HCT116 (cell line): ENCODE results near the gene FURIN. TPM values are rescaled to one million over a fixed set of nuclear protein-coding genes. Genes with fewer than 3 reads are reported as not detected.

Experiments used
- ATAC-seq: fragments of 200-7000 bp; cut with Tn5 transposase; 2 replicates; pipeline ENCODE4 v1.9.1; 2020; ENCODE audit warnings: mild to moderate bottlenecking, moderate library complexity
- BruUV-seq: library from RNA; stranded (reverse); fragments of 400-500 nt; replicated peaks from 2 replicates; lab custom pipeline; 2021; lab: Mats Ljungman, UMichigan
- CTCF ChIA-PET: fragments of 300-600 bp; sonication (Branson Sonifier 250); formaldehyde crosslinking; loops from one replicate; lab custom pipeline; 2021; ENCODE audit warnings: antibody characterized with exemption; lab: Charles Lee
- POLR2A ChIA-PET: fragments of 300-600, 350-600 bp; sonication (Branson Sonifier 250); formaldehyde crosslinking; loops from one replicate; lab custom pipeline; 2021; ENCODE audit warnings: antibody characterized with exemption; lab: Charles Lee
- RAD21 ChIA-PET, 2 experiments: fragments of 300-600 bp; sonication (Branson Sonifier 250); formaldehyde crosslinking; loops; one replicate each; lab custom pipeline; 2023; ENCODE audit warnings: low total read pairs in 2 of 2; ENCODE audit not compliant: uncharacterized antibody in 2 of 2, unreplicated experiment in 2 of 2, low non-redundant PET in 1 of 2; lab: Charles Lee
- DNase-seq: peaks from one replicate; pipeline ENCODE4 v3.0.0-alpha.2; 2010; ENCODE audit warnings: low read depth, low spot score
- H2AFZ ChIP-seq: fragments of 200-600 bp; shearing (Covaris generic), sonication (generic); 2 replicates; pipeline ENCODE4 v1.6.1; 2017; ENCODE audit warnings: low read depth, mixed run types, mixed read lengths, antibody characterized with exemption, low read length; ENCODE audit not compliant: poor library complexity, severe bottlenecking
- H3K27ac ChIP-seq: 2 replicates; pipeline ENCODE4 v1.5.1; 2012; ENCODE audit warnings: low read depth, low read length
- H3K27me3 ChIP-seq: fragments of 200-600 bp; sonication (generic); 2 replicates; pipeline ENCODE4 v1.6.1; 2016; ENCODE audit warnings: mixed run types, low read length, mixed read lengths; ENCODE audit not compliant: insufficient read depth
- H3K36me3 ChIP-seq, 2 experiments: fragments of 200-500 bp in 1 of 2; fragments of 200-600 bp in 1 of 2; sonication (Bioruptor generic) in 1 of 2; sonication (generic) in 1 of 2; 2 replicates each; pipeline versions ENCODE4 v1.5.1 to v1.6.1; 2014 to 2016; ENCODE audit warnings: low read length in 2 of 2, inconsistent platforms in 1 of 2, mixed read lengths in 1 of 2, mixed run types in 1 of 2; ENCODE audit not compliant: insufficient read depth in 2 of 2, control insufficient read depth in 1 of 2
- H3K4me1 ChIP-seq, 2 experiments: fragments of 200-600 bp in 1 of 2; sonication (generic) in 1 of 2; 2 replicates each; pipeline versions ENCODE4 v1.5.1 to v1.6.1; 2012 to 2017; ENCODE audit warnings: low read length in 2 of 2, inconsistent platforms in 1 of 2, mild to moderate bottlenecking in 1 of 2, mixed read lengths in 1 of 2, mixed run types in 1 of 2, moderate library complexity in 1 of 2; ENCODE audit not compliant: insufficient read depth in 2 of 2, control insufficient read depth in 1 of 2
- H3K4me2 ChIP-seq: fragments of 200-600 bp; sonication (generic); 2 replicates; pipeline ENCODE4 v1.6.1; 2017; ENCODE audit warnings: mixed run types, low read length, mixed read lengths
- H3K4me3 ChIP-seq, 2 experiments: fragments of 200-600 bp in 1 of 2; sonication (generic) in 1 of 2; replicated peaks in 1 of 2; 2 replicates each; pipeline ENCODE4 v1.5.1; 2011 to 2016; ENCODE audit warnings: low read length in 2 of 2, control low read depth in 1 of 2, low read depth in 1 of 2, mild to moderate bottlenecking in 1 of 2, mixed read lengths in 1 of 2, mixed run types in 1 of 2
- H3K79me2 ChIP-seq: fragments of 200-600 bp; sonication (generic); 2 replicates; pipeline ENCODE4 v1.6.1; 2017; ENCODE audit warnings: mild to moderate bottlenecking, mixed run types, low read length, moderate library complexity, mixed read lengths; ENCODE audit not compliant: insufficient read depth
- H3K9ac ChIP-seq: fragments of 200-600 bp; sonication (generic); 2 replicates; pipeline ENCODE4 v1.6.1; 2016; ENCODE audit warnings: low read length, mixed read lengths
- H3K9me2 ChIP-seq: fragments of 200-600 bp; sonication (generic), shearing (Covaris generic); 2 replicates; pipeline ENCODE4 v1.6.1; 2017; ENCODE audit warnings: mixed run types, mild to moderate bottlenecking, moderate library complexity; ENCODE audit not compliant: insufficient read depth
- H3K9me3 ChIP-seq, 2 experiments: fragments of 200-500 bp in 1 of 2; fragments of 200-600 bp in 1 of 2; sonication (Bioruptor generic) in 1 of 2; sonication (generic) in 1 of 2; 2 replicates each; pipeline ENCODE4 v1.6.1; 2014 to 2017; ENCODE audit warnings: low read length in 2 of 2, mixed read lengths in 2 of 2, inconsistent platforms in 1 of 2, low read depth in 1 of 2, mild to moderate bottlenecking in 1 of 2, mixed run types in 1 of 2, moderate library complexity in 1 of 2; ENCODE audit not compliant: control insufficient read depth in 1 of 2, insufficient read depth in 1 of 2
- H4K20me1 ChIP-seq: fragments of 200-600 bp; sonication (generic), shearing (Covaris generic); 2 replicates; pipeline ENCODE4 v1.6.1; 2017; ENCODE audit warnings: mixed run types, mild to moderate bottlenecking, moderate library complexity; ENCODE audit not compliant: insufficient read depth
- ATF3 ChIP-seq: IDR thresholded peaks from 2 replicates; pipeline ENCODE4 v1.6.1; 2012
- CTCF ChIP-seq, 3 experiments: fragments of 200-600 bp in 1 of 3; sonication (generic) in 1 of 3; IDR thresholded peaks in 2 of 3; conservative IDR thresholded peaks in 1 of 3; 2 replicates each; pipeline ENCODE4 v1.5.1; 2012 to 2017; ENCODE audit warnings: low read depth in 2 of 3, low read length in 2 of 3, antibody characterized with exemption in 1 of 3, borderline replicate concordance in 1 of 3, control low read depth in 1 of 3, mild to moderate bottlenecking in 1 of 3, mixed read lengths in 1 of 3, mixed run types in 1 of 3, moderate library complexity in 1 of 3; ENCODE audit not compliant: insufficient read depth in 1 of 3
- ELF1 ChIP-seq: IDR thresholded peaks from 2 replicates; pipeline ENCODE4 v1.6.1; 2012; ENCODE audit warnings: low read depth, borderline replicate concordance
- FOSL1 ChIP-seq: IDR thresholded peaks from 2 replicates; pipeline ENCODE4 v1.6.1; 2012; ENCODE audit warnings: low read depth
- JUND ChIP-seq: IDR thresholded peaks from 2 replicates; pipeline ENCODE4 v1.6.1; 2012
- MAX ChIP-seq: IDR thresholded peaks from 2 replicates; pipeline ENCODE4 v1.6.1; 2012
- POLR2A ChIP-seq: IDR thresholded peaks from 2 replicates; pipeline ENCODE4 v1.7.0; 2011; ENCODE audit warnings: borderline replicate concordance; ENCODE audit not compliant: insufficient read depth, insufficient read length; ENCODE audit errors: extremely low read depth
- POLR2AphosphoS5 ChIP-seq: IDR thresholded peaks from 2 replicates; pipeline ENCODE4 v1.6.1; 2011; ENCODE audit warnings: mild to moderate bottlenecking, low read depth, low read length, moderate library complexity
- SIN3A ChIP-seq: IDR thresholded peaks from 2 replicates; pipeline ENCODE4 v1.6.1; 2012; ENCODE audit warnings: low read depth
- SP1 ChIP-seq: IDR thresholded peaks from 2 replicates; pipeline ENCODE4 v1.6.1; 2012; ENCODE audit warnings: low read depth
- TCF7L2 ChIP-seq: IDR thresholded peaks from 2 replicates; pipeline ENCODE4 v1.7.0; 2011; ENCODE audit warnings: borderline replicate concordance, inconsistent platforms; ENCODE audit not compliant: insufficient read depth, insufficient read length; ENCODE audit errors: extremely low read depth
- ZBTB33 ChIP-seq: IDR thresholded peaks from 2 replicates; pipeline ENCODE4 v1.6.1; 2011; ENCODE audit warnings: mild to moderate bottlenecking, low read length, moderate library complexity; ENCODE audit not compliant: insufficient replicate concordance; ENCODE audit errors: extremely low read depth
- ZFX ChIP-seq: fragments of 450-650 bp; IDR thresholded peaks from 2 replicates; pipeline ENCODE4 v1.6.1; 2017
- ZNF274 ChIP-seq: fragments of 200-500 bp; sonication (Bioruptor generic); IDR thresholded peaks from 2 replicates; pipeline ENCODE4 v1.6.1; 2014; ENCODE audit warnings: mild to moderate bottlenecking, low read depth, low read length, inconsistent platforms
- intact Hi-C: fragments of 100-400 bp; cut with micrococcal nuclease; formaldehyde crosslinking; loops from 2 replicates; pipeline ENCODE4 v1.10.0; 2022
- total RNA-seq: library from RNA; stranded (reverse); gene quantifications from one replicate; pipeline ENCODE4 v1.2.1, GENCODE V29; 2021; ENCODE audit not compliant: unreplicated experiment

FURIN gene
- total RNA-seq, 1 experiment from 2014 or later, result 42.0 TPM

GRCh38 chr15:90836296-90836871 lies 32.0 kb upstream of the FURIN start:
- intact Hi-C loops, result no loop called here
- Histone ChIP-seq H3K4me1 (peaks cover 0 to 5% of the 10 kb centered on the region in 2 experiments; a peak in 1 of 4 replicates), H3K9me2 (no peaks in the 10 kb centered on the region), H3K36me3 (no peaks in the 10 kb centered on the region), H3K79me2 (no peaks in the 10 kb centered on the region), H3K9ac (no peak overlapping the region), H3K4me3 (no peak overlapping the region), H3K4me2 (no peak overlapping the region), H3K27me3 (no peaks in the 10 kb centered on the region), H4K20me1 (no peaks in the 10 kb centered on the region), H3K9me3 (no peaks in the 10 kb centered on the region), H3K27ac (no peak overlapping the region), H2AFZ (no peak overlapping the region)
- CTCF ChIA-PET, result no interaction called here
- DNase-seq (no peak), ATAC-seq (no peak)
- POLR2A ChIA-PET, result no interaction called here
- RAD21 ChIA-PET, result no interaction called here
- TF ChIP-seq FOSL1, result 0 out of 2 replicates have a peak, but pooled peaks have one; percentile 11
- no peak for TF ChIP-seq ELF1
- TF ChIP-seq JUND, result no peak
- TF ChIP-seq TCF7L2, result no peak
- TF ChIP-seq ATF3, result no peak
- TF ChIP-seq ZFX, result no peak
- no TSS peak for BruUV-seq

GRCh38 chr15:90837094-90837493 lies 31.3 kb upstream of the FURIN start:
- no peak for ATAC-seq
- Histone ChIP-seq H3K79me2 (no peaks in the 10 kb centered on the region), H2AFZ (no peak overlapping the region), H3K4me3 (no peak overlapping the region), H3K27me3 (no peaks in the 10 kb centered on the region), H3K9me3 (no peaks in the 10 kb centered on the region), H3K36me3 (no peaks in the 10 kb centered on the region), H3K9me2 (no peaks in the 10 kb centered on the region), H3K4me1 (peaks cover 0 to 5% of the 10 kb centered on the region in 2 experiments; a peak in 1 of 4 replicates), H3K27ac (no peak overlapping the region), H4K20me1 (no peaks in the 10 kb centered on the region), H3K9ac (no peak overlapping the region), H3K4me2 (no peak overlapping the region)
- DNase-seq, result no peak
- no TSS peak for BruUV-seq
- ChIA-PET POLR2A (no interaction called here), RAD21 (no interaction called here), CTCF (no interaction called here)
- intact Hi-C loops, result no loop called here
- no peak for TF ChIP-seq ZNF274
- no peak for TF ChIP-seq FOSL1
- no peak for TF ChIP-seq POLR2A
- no peak for TF ChIP-seq ELF1
- no peak for TF ChIP-seq SIN3A
- TF ChIP-seq ATF3, result no peak
- no peak for TF ChIP-seq SP1
- TF ChIP-seq JUND, result no peak
- TF ChIP-seq MAX, result no peak
- no peak for TF ChIP-seq CTCF (IDR thresholded peaks at IDR 0.05 in 2 of 3, conservative IDR thresholded peaks at IDR 0.05 in 1 of 3; ENCODE audit: borderline replicate concordance in 1 of 3, insufficient read depth in 1 of 3, low read depth in 2 of 3, low read length in 2 of 3)
- TF ChIP-seq ZFX, result no peak
- TF ChIP-seq ZBTB33, result no peak
- TF ChIP-seq POLR2AphosphoS5, result no peak
- no peak for TF ChIP-seq TCF7L2
